ENCODE results near the gene MAP2K5.

MAP2K5 gene

GRCh38 chr15:67750371-67750770 lies 207.9 kb downstream of the MAP2K5 start:
- no peak for TF ChIP-seq CTCF (IDR thresholded peaks at IDR 0.05; ENCODE audit: insufficient read depth, missing control alignments)
- FAIRE-seq (no peak), DNase-seq (ENCODE audit: insufficient read length, low spot score) (no peak)

- no peak for TF ChIP-seq CTCF (IDR thresholded peaks at IDR 0.05; ENCODE audit: insufficient read depth, missing control alignments)
- no peak for DNase-seq (ENCODE audit: insufficient read length, low spot score)
- FAIRE-seq: no peak
These were observed 211.4 kb downstream of the MAP2K5 start for GRCh38 chr15:67753891-67754290.

- FAIRE-seq: no peak
- DNase-seq (ENCODE audit: insufficient read length, low spot score): no peak
- no peak for TF ChIP-seq CTCF (IDR thresholded peaks at IDR 0.05; ENCODE audit: insufficient read depth, missing control alignments)
These were observed 212.8 kb downstream of the MAP2K5 start for GRCh38 chr15:67755264-67755663.

GRCh38 chr15:67755936-67756335 lies 213.4 kb downstream of the MAP2K5 start:
- no peak for TF ChIP-seq CTCF (IDR thresholded peaks at IDR 0.05; ENCODE audit: insufficient read depth, missing control alignments)
- DNase-seq (ENCODE audit: insufficient read length, low spot score): no peak
- FAIRE-seq: no peak

GRCh38 chr15:67758619-67759300 lies 216.3 kb downstream of the MAP2K5 start:
- no peak for DNase-seq (ENCODE audit: insufficient read length, low spot score)
- TF ChIP-seq CTCF (IDR thresholded peaks at IDR 0.05; ENCODE audit: insufficient read depth, missing control alignments): no peak
- no peak for FAIRE-seq

- FAIRE-seq (no peak), DNase-seq (ENCODE audit: insufficient read length, low spot score) (no peak)
- no peak for TF ChIP-seq CTCF (IDR thresholded peaks at IDR 0.05; ENCODE audit: insufficient read depth, missing control alignments)
These were observed 218.4 kb downstream of the MAP2K5 start for GRCh38 chr15:67760901-67761300.

GRCh38 chr15:67761343-67761742 lies 218.8 kb downstream of the MAP2K5 start:
- no peak for TF ChIP-seq CTCF (IDR thresholded peaks at IDR 0.05; ENCODE audit: insufficient read depth, missing control alignments)
- DNase-seq (ENCODE audit: insufficient read length, low spot score) (no peak), FAIRE-seq (no peak)
